ENCODE measurements around the gene KNDC1.

The KNDC1 gene

GRCh38 chr10:133116455-133116854, 43.6 kb upstream of the KNDC1 start:
- Histone ChIP-seq H3K9me3 (ENCODE audit: control insufficient read depth, insufficient read depth, low read length) (no peaks in the 10 kb centered on the region; the same call in 1 of the 2 replicates), H3K27me3 (ENCODE audit: control insufficient read depth, insufficient read depth, low read length) (no peaks in the 10 kb centered on the region), H3K4me3 (ENCODE audit: low read depth, low read length) (no peak overlapping the region), H3K36me3 (ENCODE audit: control insufficient read depth, insufficient read depth, low read length) (no peaks in the 10 kb centered on the region), H3K27ac (ENCODE audit: low read depth, low read length) (no peak overlapping the region), H3K9ac (ENCODE audit: low read depth, low read length) (no peak overlapping the region), H3K4me1 (ENCODE audit: control insufficient read depth, insufficient read depth, low read length) (no peaks in the 10 kb centered on the region)

GRCh38 chr10:133117036-133117687, 42.9 kb upstream of the KNDC1 start:
- H3K4me1 ChIP-seq (ENCODE audit: control insufficient read depth, insufficient read depth, low read length), result no peaks in the 10 kb centered on the region
- H3K27me3 ChIP-seq (ENCODE audit: control insufficient read depth, insufficient read depth, low read length), result no peaks in the 10 kb centered on the region
- no peaks in the 10 kb centered on the region for H3K36me3 ChIP-seq (ENCODE audit: control insufficient read depth, insufficient read depth, low read length)
- no peak overlapping the region for H3K4me3 ChIP-seq (ENCODE audit: low read depth, low read length)
- no peaks in the 10 kb centered on the region for H3K9me3 ChIP-seq (ENCODE audit: control insufficient read depth, insufficient read depth, low read length)
- H3K27ac ChIP-seq (ENCODE audit: low read depth, low read length), result no peak overlapping the region
- no peak overlapping the region for H3K9ac ChIP-seq (ENCODE audit: low read depth, low read length)

- Histone ChIP-seq H3K4me3 (ENCODE audit: low read depth, low read length) (no peak overlapping the region), H3K9me3 (ENCODE audit: control insufficient read depth, insufficient read depth, low read length) (no peaks in the 10 kb centered on the region), H3K4me1 (ENCODE audit: control insufficient read depth, insufficient read depth, low read length) (no peaks in the 10 kb centered on the region), H3K27ac (ENCODE audit: low read depth, low read length) (no peak overlapping the region), H3K27me3 (ENCODE audit: control insufficient read depth, insufficient read depth, low read length) (no peaks in the 10 kb centered on the region), H3K36me3 (ENCODE audit: control insufficient read depth, insufficient read depth, low read length) (no peaks in the 10 kb centered on the region), H3K9ac (ENCODE audit: low read depth, low read length) (no peak overlapping the region)
Observed at GRCh38 chr10:133117688-133118071, 42.3 kb upstream of the KNDC1 start.

DNA sequence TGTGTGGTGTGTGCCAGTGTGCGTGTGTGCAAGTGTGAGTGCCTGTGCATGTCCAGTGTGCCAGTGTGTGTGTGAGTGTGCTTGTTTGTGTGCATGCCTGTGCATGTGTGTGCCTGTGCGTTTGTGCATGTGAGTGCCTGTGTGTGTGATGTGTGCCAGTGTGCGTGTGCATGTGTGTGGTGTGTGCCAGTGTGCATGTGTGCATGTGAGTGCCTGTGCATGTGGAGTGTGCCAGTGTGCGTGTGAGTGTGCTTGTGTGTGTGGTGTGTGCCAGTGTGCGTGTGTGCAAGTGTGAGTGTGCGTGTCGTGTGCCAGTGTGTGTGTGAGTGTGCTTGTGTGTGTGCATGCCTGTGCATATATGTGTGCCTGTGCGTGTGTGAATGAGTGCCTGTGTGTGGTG, 38.5 kb upstream of the KNDC1 start:
- H3K36me3 ChIP-seq (ENCODE audit: control insufficient read depth, insufficient read depth, low read length), result no peaks in the 10 kb centered on the region
- H3K9ac ChIP-seq (ENCODE audit: low read depth, low read length), result no peak overlapping the region
- H3K4me1 ChIP-seq (ENCODE audit: control insufficient read depth, insufficient read depth, low read length), result no peaks in the 10 kb centered on the region
- no peak overlapping the region for H3K27ac ChIP-seq (ENCODE audit: low read depth, low read length)
- H3K4me3 ChIP-seq (ENCODE audit: low read depth, low read length), result no peak overlapping the region
- H3K27me3 ChIP-seq (ENCODE audit: control insufficient read depth, insufficient read depth, low read length), result no peaks in the 10 kb centered on the region
- no peaks in the 10 kb centered on the region for H3K9me3 ChIP-seq (ENCODE audit: control insufficient read depth, insufficient read depth, low read length)

- H3K9me3 ChIP-seq (ENCODE audit: control insufficient read depth, insufficient read depth, low read length), result no peaks in the 10 kb centered on the region
- no peaks in the 10 kb centered on the region for H3K36me3 ChIP-seq (ENCODE audit: control insufficient read depth, insufficient read depth, low read length)
- H3K9ac ChIP-seq (ENCODE audit: low read depth, low read length), result no peak overlapping the region
- H3K4me1 ChIP-seq (ENCODE audit: control insufficient read depth, insufficient read depth, low read length), result peaks cover 2% of the 10 kb centered on the region; the same call in 1 of the 2 replicates
- no peaks in the 10 kb centered on the region for H3K27me3 ChIP-seq (ENCODE audit: control insufficient read depth, insufficient read depth, low read length)
- H3K4me3 ChIP-seq (ENCODE audit: low read depth, low read length), result no peak overlapping the region
- no peak overlapping the region for H3K27ac ChIP-seq (ENCODE audit: low read depth, low read length)
Observed at GRCh38 chr10:133122171-133122935, 37.7 kb upstream of the KNDC1 start.

- Histone ChIP-seq H3K36me3 (ENCODE audit: control insufficient read depth, insufficient read depth, low read length) (no peaks in the 10 kb centered on the region), H3K4me1 (ENCODE audit: control insufficient read depth, insufficient read depth, low read length) (peaks cover 3% of the 10 kb centered on the region; the same call in 1 of the 2 replicates), H3K27ac (ENCODE audit: low read depth, low read length) (no peak overlapping the region), H3K4me3 (ENCODE audit: low read depth, low read length) (no peak overlapping the region), H3K27me3 (ENCODE audit: control insufficient read depth, insufficient read depth, low read length) (no peaks in the 10 kb centered on the region), H3K9ac (ENCODE audit: low read depth, low read length) (no peak overlapping the region), H3K9me3 (ENCODE audit: control insufficient read depth, insufficient read depth, low read length) (no peaks in the 10 kb centered on the region)
Observed at GRCh38 chr10:133123050-133123745, 36.8 kb upstream of the KNDC1 start.

DNA sequence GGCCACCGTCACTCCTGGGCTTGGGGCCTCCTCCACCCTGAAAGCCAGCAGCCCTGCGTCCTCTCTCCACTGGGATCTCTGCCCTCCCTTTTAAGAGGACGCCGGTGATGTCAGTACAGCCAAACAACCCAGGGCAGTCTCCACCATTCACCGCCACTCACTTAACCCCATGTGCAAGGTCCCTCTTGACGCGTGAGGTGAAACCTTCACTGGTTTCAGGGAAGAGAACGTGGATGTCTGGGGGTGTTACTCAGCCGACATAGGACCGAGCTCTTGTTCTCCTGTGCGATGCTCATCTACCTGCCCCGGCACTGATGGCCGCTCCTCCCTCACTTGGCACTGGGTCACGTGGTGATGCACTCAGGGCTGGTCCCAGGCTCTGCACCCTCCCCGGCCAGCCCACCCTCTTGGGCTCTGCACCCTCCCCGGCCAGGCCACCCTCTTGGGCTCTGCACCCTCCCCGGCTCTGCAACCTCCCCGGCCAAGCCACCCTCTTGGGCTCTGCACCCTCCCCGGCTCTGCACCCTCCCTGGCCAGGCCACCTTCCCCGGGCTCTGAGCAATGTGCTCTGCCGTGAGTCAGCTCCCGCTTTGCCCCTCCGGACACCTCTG, 36.2 kb upstream of the KNDC1 start:
- no peaks in the 10 kb centered on the region for H3K36me3 ChIP-seq (ENCODE audit: control insufficient read depth, insufficient read depth, low read length)
- no peaks in the 10 kb centered on the region for H3K27me3 ChIP-seq (ENCODE audit: control insufficient read depth, insufficient read depth, low read length)
- H3K4me1 ChIP-seq (ENCODE audit: control insufficient read depth, insufficient read depth, low read length), result peaks cover 3% of the 10 kb centered on the region; the same call in 1 of the 2 replicates
- H3K27ac ChIP-seq (ENCODE audit: low read depth, low read length), result no peak overlapping the region
- no peak overlapping the region for H3K9ac ChIP-seq (ENCODE audit: low read depth, low read length)
- no peaks in the 10 kb centered on the region for H3K9me3 ChIP-seq (ENCODE audit: control insufficient read depth, insufficient read depth, low read length)
- H3K4me3 ChIP-seq (ENCODE audit: low read depth, low read length), result no peak overlapping the region

GRCh38 chr10:133124357-133125211, 35.4 kb upstream of the KNDC1 start:
- no peaks in the 10 kb centered on the region for H3K9me3 ChIP-seq (ENCODE audit: control insufficient read depth, insufficient read depth, low read length)
- no peaks in the 10 kb centered on the region for H3K36me3 ChIP-seq (ENCODE audit: control insufficient read depth, insufficient read depth, low read length)
- peaks cover 3% of the 10 kb centered on the region; the same call in 1 of the 2 replicates for H3K4me1 ChIP-seq (ENCODE audit: control insufficient read depth, insufficient read depth, low read length)
- no peak overlapping the region for H3K27ac ChIP-seq (ENCODE audit: low read depth, low read length)
- no peaks in the 10 kb centered on the region for H3K27me3 ChIP-seq (ENCODE audit: control insufficient read depth, insufficient read depth, low read length)
- no peak overlapping the region for H3K9ac ChIP-seq (ENCODE audit: low read depth, low read length)
- no peak overlapping the region for H3K4me3 ChIP-seq (ENCODE audit: low read depth, low read length)

GRCh38 chr10:133125901-133126300, 34.1 kb upstream of the KNDC1 start:
- Histone ChIP-seq H3K4me1 (ENCODE audit: control insufficient read depth, insufficient read depth, low read length) (peaks cover 3% of the 10 kb centered on the region; the same call in 1 of the 2 replicates), H3K9me3 (ENCODE audit: control insufficient read depth, insufficient read depth, low read length) (no peaks in the 10 kb centered on the region), H3K27ac (ENCODE audit: low read depth, low read length) (no peak overlapping the region), H3K27me3 (ENCODE audit: control insufficient read depth, insufficient read depth, low read length) (no peaks in the 10 kb centered on the region), H3K9ac (ENCODE audit: low read depth, low read length) (no peak overlapping the region), H3K4me3 (ENCODE audit: low read depth, low read length) (no peak overlapping the region), H3K36me3 (ENCODE audit: control insufficient read depth, insufficient read depth, low read length) (no peaks in the 10 kb centered on the region)

All from HUES48 (cell line).